GM23338 (cell line): ENCODE measurements around the gene IBA57. TPM values are rescaled to one million over a fixed set of nuclear protein-coding genes. Genes with fewer than 3 reads are reported as not detected.

Experiments
- ATAC-seq: fragments of 200-7000 bp; cut with Tn5 transposase; 3 replicates; pipeline ENCODE4 v1.9.1; 2020
- DNase-seq: peaks from one replicate; pipeline ENCODE4 v3.0.0-alpha.2; 2015; ENCODE audit warnings: low spot score
- H2AFZ ChIP-seq: fragments of 200-600 bp; sonication (generic); 2 replicates; pipeline ENCODE4 v1.8.0; 2016; ENCODE audit warnings: antibody characterized with exemption, mild to moderate bottlenecking, moderate library complexity
- H3F3A ChIP-seq: fragments of 200-600 bp; sonication (generic); replicated peaks from 2 replicates; pipeline ENCODE4 v1.8.0; 2017; ENCODE audit warnings: antibody characterized with exemption, mixed run types, low read depth
- H3K27ac ChIP-seq: fragments of 200-600 bp; sonication (generic); 2 replicates; pipeline ENCODE4 v1.6.1; 2016; ENCODE audit warnings: low read depth
- H3K27me3 ChIP-seq: fragments of 200-600 bp; sonication (generic); 2 replicates; pipeline ENCODE4 v1.8.0; 2016; ENCODE audit warnings: mild to moderate bottlenecking, mixed run types, moderate library complexity; ENCODE audit not compliant: insufficient read depth
- H3K36me3 ChIP-seq: fragments of 200-600 bp; sonication (generic); 2 replicates; pipeline ENCODE4 v1.8.0; 2016; ENCODE audit warnings: mild to moderate bottlenecking; ENCODE audit not compliant: insufficient read depth
- H3K4me1 ChIP-seq: fragments of 200-600 bp; sonication (generic); 2 replicates; pipeline ENCODE4 v1.8.0; 2016; ENCODE audit warnings: mild to moderate bottlenecking, moderate library complexity; ENCODE audit not compliant: insufficient read depth
- H3K4me2 ChIP-seq: fragments of 200-600 bp; sonication (generic); 2 replicates; pipeline ENCODE4 v1.7.1; 2017; ENCODE audit warnings: mixed run types
- H3K4me3 ChIP-seq: fragments of 200-600 bp; sonication (generic); 2 replicates; pipeline ENCODE4 v1.6.1; 2016; ENCODE audit warnings: mixed run types
- H3K79me2 ChIP-seq: fragments of 200-600 bp; sonication (generic); replicated peaks from 2 replicates; pipeline ENCODE4 v1.8.0; 2017; ENCODE audit warnings: mild to moderate bottlenecking; ENCODE audit not compliant: insufficient read depth
- H3K9me2 ChIP-seq: fragments of 200-600 bp; sonication (generic); 2 replicates; pipeline ENCODE4 v1.8.0; 2017; ENCODE audit not compliant: insufficient read depth
- H4K20me1 ChIP-seq: fragments of 200-600 bp; sonication (generic); replicated peaks from 2 replicates; pipeline ENCODE4 v1.8.0; 2017; ENCODE audit warnings: mild to moderate bottlenecking; ENCODE audit not compliant: insufficient read depth
- H3K27ac Mint-ChIP-seq: 2 replicates; pipeline ENCODE4 v1.8.0; 2020; ENCODE audit warnings: inconsistent platforms, mild to moderate bottlenecking, moderate library complexity, mixed read lengths
- H3K27me3 Mint-ChIP-seq: 3 replicates; pipeline ENCODE4 v1.8.0; 2022; ENCODE audit warnings: low read depth, mild to moderate bottlenecking, moderate library complexity, mixed read lengths, inconsistent platforms; ENCODE audit not compliant: insufficient read depth, poor library complexity
- H3K36me3 Mint-ChIP-seq: 3 replicates; pipeline ENCODE4 v1.8.0; 2021; ENCODE audit warnings: low read depth, mild to moderate bottlenecking, inconsistent platforms, moderate library complexity, mixed read lengths
- H3K4me1 Mint-ChIP-seq: 3 replicates; pipeline ENCODE4 v1.8.0; 2020; ENCODE audit warnings: mild to moderate bottlenecking, inconsistent platforms, mixed read lengths
- H3K4me3 Mint-ChIP-seq: 3 replicates; pipeline ENCODE4 v1.8.0; 2021; ENCODE audit warnings: moderate library complexity, mild to moderate bottlenecking, inconsistent platforms, mixed read lengths
- H3K9me3 Mint-ChIP-seq: 3 replicates; pipeline ENCODE4 v1.8.0; 2020; ENCODE audit warnings: moderate library complexity, mild to moderate bottlenecking, inconsistent platforms, mixed read lengths
- CREB1 ChIP-seq: fragments of 250-450 bp; sonication (Bioruptor Pico); IDR thresholded peaks from 2 replicates; pipeline ENCODE4 v1.5.0; 2020; ENCODE audit warnings: low read depth, mild to moderate bottlenecking, moderate library complexity
- CTCF ChIP-seq, 2 experiments: fragments of 200-600 bp in 1 of 2; sonication (generic) in 1 of 2; conservative IDR thresholded peaks; 2 replicates each; pipeline versions ENCODE4 v1.5.1 to v1.6.1; 2016 to 2017; ENCODE audit warnings: antibody characterized with exemption in 2 of 2, low read depth in 2 of 2, mild to moderate bottlenecking in 2 of 2, moderate library complexity in 1 of 2
- ETS1 ChIP-seq: IDR thresholded peaks from 2 replicates; pipeline ENCODE4 v1.6.1; 2016; ENCODE audit warnings: antibody characterized with exemption
- EZH2 ChIP-seq: fragments of 200-600 bp; sonication (generic); IDR thresholded peaks from one replicate; pipeline ENCODE4 v1.8.0; 2017; ENCODE audit warnings: antibody characterized with exemption, mild to moderate bottlenecking, low read depth; ENCODE audit not compliant: unreplicated experiment
- EZH2phosphoT487 ChIP-seq: fragments of 200-600 bp; sonication (generic); IDR thresholded peaks from one replicate; pipeline ENCODE4 v1.8.1; 2018; ENCODE audit warnings: antibody characterized with exemption; ENCODE audit not compliant: unreplicated experiment
- JUNB ChIP-seq: IDR thresholded peaks from one replicate; pipeline ENCODE4 v1.6.1; 2016; ENCODE audit warnings: antibody characterized with exemption; ENCODE audit not compliant: unreplicated experiment
- NANOG ChIP-seq: IDR thresholded peaks from 2 replicates; pipeline ENCODE4 v1.6.1; 2016; ENCODE audit warnings: antibody characterized with exemption, borderline replicate concordance
- POLR2AphosphoS5 ChIP-seq: IDR thresholded peaks from 2 replicates; pipeline ENCODE4 v1.6.1; 2016; ENCODE audit warnings: antibody characterized with exemption, low read depth
- REST ChIP-seq: IDR thresholded peaks from one replicate; pipeline ENCODE4 v1.6.1; 2018; ENCODE audit warnings: antibody characterized with exemption; ENCODE audit not compliant: unreplicated experiment
- STAT1 ChIP-seq: IDR thresholded peaks from one replicate; pipeline ENCODE4 v1.6.1; 2016; ENCODE audit warnings: antibody characterized with exemption; ENCODE audit not compliant: unreplicated experiment
- ZNF114 ChIP-seq: fragments of 250-450 bp; sonication (Bioruptor Pico); IDR thresholded peaks from 2 replicates; pipeline ENCODE4 v1.5.0; 2020; ENCODE audit warnings: mild to moderate bottlenecking, moderate library complexity
- ZNF331 ChIP-seq: fragments of 250-450 bp; sonication (Bioruptor Pico); IDR thresholded peaks from 2 replicates; pipeline ENCODE4 v1.5.0; 2020; ENCODE audit warnings: low read depth, mild to moderate bottlenecking, moderate library complexity
- ZNF462 ChIP-seq: fragments of 250-450 bp; sonication (Bioruptor Pico); IDR thresholded peaks from 2 replicates; pipeline ENCODE4 v1.5.0; 2020; ENCODE audit warnings: mild to moderate bottlenecking, moderate library complexity
- polyA plus RNA-seq: library from polyadenylated mRNA; unstranded; fragments of >200 nt; fragmentation: Nextera tagmentation; extraction: Ambion mirVana; gene quantifications from 2 replicates; pipeline ENCODE4 v1.2.1, GENCODE V29; 2016
- total RNA-seq: library from RNA; depleted of rRNA; stranded (reverse); fragments of >200 nt; shearing (Covaris generic); gene quantifications from 2 replicates; pipeline ENCODE4 v1.2.3, GENCODE V29; 2014

Gene IBA57
- total and polyA plus RNA-seq, 2 experiments from 2014 or later = 1.1 to 10.3 TPM

GRCh38 chr1:228168563-228169270 lies 3.1 kb downstream of the IBA57 start:
- TF ChIP-seq ZNF462 (no peak), POLR2AphosphoS5 (no peak), EZH2phosphoT487 (no peak), REST (no peak), STAT1 (no peak), NANOG (no peak), CTCF (conservative IDR thresholded peaks at IDR 0.05; ENCODE audit: low read depth in 2 of 2) (no peak), EZH2 (no peak), ZNF114 (no peak), ZNF331 (CRISPR knock-in tag) (no peak), JUNB (no peak), CREB1 (CRISPR knock-in tag) (no peak), ETS1 (no peak)
- Histone ChIP-seq H3K79me2 (peaks cover 19% of the 10 kb centered on the region), H3K4me2 (no peak overlapping the region), H3K27ac (no peak overlapping the region), H3K4me1 (no peaks in the 10 kb centered on the region; the same call in 1 of the 2 replicates), H3K9me2 (no peaks in the 10 kb centered on the region), H2AFZ (no peak overlapping the region), H3K36me3 (no peaks in the 10 kb centered on the region), H4K20me1 (no peaks in the 10 kb centered on the region; the same call in 1 of the 2 replicates), H3F3A (peaks cover 5% of the 10 kb centered on the region; the same call in 1 of the 2 replicates), H3K27me3 (no peaks in the 10 kb centered on the region), H3K4me3 (no peak overlapping the region)
- Mint-ChIP-seq H3K9me3 (no peaks in the 10 kb centered on the region; the same call in 2 of the 3 replicates), H3K4me3 (no peak overlapping the region), H3K27me3 (peaks cover 5% of the 10 kb centered on the region), H3K36me3 (no peaks in the 10 kb centered on the region; the same call in 2 of the 3 replicates), H3K27ac (no peak overlapping the region), H3K4me1 (peaks cover 8% of the 10 kb centered on the region; the same call in 2 of the 3 replicates)
- no peak for ATAC-seq
- no peak for DNase-seq
